Sigmoid colon (tissue), 7 donors: ENCODE results near the gene PCYT1A. TPM values are rescaled to one million over a fixed set of nuclear protein-coding genes. Genes with fewer than 3 reads are reported as not detected.

ENCODE experiments used
- DNase-seq: peaks from one replicate; pipeline ENCODE4 v3.0.0-alpha.2; 2019
- H3K27ac ChIP-seq, 4 donors: fragments of 200-600 bp; sonication (generic); one replicate each; pipeline ENCODE4 v1.5.1; 2016 to 2019; ENCODE audit warnings: mild to moderate bottlenecking in 1 of 4
- H3K27me3 ChIP-seq, 3 donors: fragments of 200-600 bp; sonication (generic); one replicate each; pipeline ENCODE4 v1.5.1; 2019; ENCODE audit warnings: mild to moderate bottlenecking in 1 of 3
- H3K36me3 ChIP-seq, 4 donors: fragments of 200-600 bp; sonication (generic); one replicate each; pipeline ENCODE4 v1.5.1; 2016 to 2019
- H3K4me1 ChIP-seq, 4 donors: fragments of 200-600 bp; sonication (generic); one replicate each; pipeline ENCODE4 v1.5.1; 2017 to 2019
- H3K4me3 ChIP-seq, 4 donors: fragments of 200-600 bp; sonication (generic); one replicate each; pipeline ENCODE4 v1.5.1; 2017 to 2019; ENCODE audit warnings: mild to moderate bottlenecking in 2 of 4, moderate library complexity in 1 of 4
- H3K9me3 ChIP-seq, 4 donors: fragments of 200-600 bp in 3 of 4; sonication (generic) in 3 of 4; one replicate each; pipeline versions ENCODE4 v1.5.1 to v1.6.1; 2013 to 2019
- EP300 ChIP-seq, 4 donors: sonication (generic); formaldehyde crosslinking; IDR thresholded peaks; one replicate each; pipeline ENCODE4 v1.6.1; 2017; ENCODE audit warnings: antibody characterized with exemption in 4 of 4
- POLR2A ChIP-seq, 2 donors: fragments of 450-650 bp; IDR thresholded peaks; one replicate each; pipeline ENCODE4 v1.6.1; 2016; ENCODE audit warnings: antibody characterized with exemption in 2 of 2, mild to moderate bottlenecking in 2 of 2, moderate library complexity in 2 of 2
- POLR2AphosphoS5 ChIP-seq, 4 donors: sonication (generic); formaldehyde crosslinking; IDR thresholded peaks; one replicate each; pipeline ENCODE4 v1.6.1; 2017; ENCODE audit warnings: antibody characterized with exemption in 4 of 4
- WGBS, 2 donors: extraction: QIAGEN DNeasy Blood & Tissue Kit; methylation state at CpG; one replicate each; pipeline ENCODE4 v1.1.7; 2013; 5-methylcytosine and 5-hydroxymethylcytosine counted together
- intact Hi-C: fragments of 100-400 bp; cut with DNase I; formaldehyde crosslinking; loops from one replicate; pipeline ENCODE4 v1.15.1; 2023
- polyA plus RNA-seq, 3 donors: library from polyadenylated mRNA; stranded (reverse); fragments of 200-250 nt; gene quantifications; one replicate each; pipeline ENCODE4 v1.2.3, GENCODE V29; 2013
- total RNA-seq, 4 donors: library from RNA; depleted of rRNA; stranded (reverse); fragments of >200 nt; gene quantifications; one replicate each; pipeline ENCODE4 v1.1.0, GENCODE V29; 2016
- TF ChIP-seq, protein P1 (sequence below), 4 experiments: fragments of 450-650 bp in 3 of 4; fragments of 200-600 bp in 1 of 4; IDR thresholded peaks; one replicate each; pipeline ENCODE4 v1.5.1; 2016 to 2019; ENCODE audit warnings: antibody characterized with exemption in 4 of 4, mild to moderate bottlenecking in 3 of 4, moderate library complexity in 2 of 4
- donor health status: healthy with polysubstance abuse.
- donor health status: Bipolar disorder and iron deficiency.
- donor health status: healthy.

PCYT1A gene
- total and polyA plus RNA-seq, 7 donors = 25.8 to 88.6 (median 61.4) TPM

DNA sequence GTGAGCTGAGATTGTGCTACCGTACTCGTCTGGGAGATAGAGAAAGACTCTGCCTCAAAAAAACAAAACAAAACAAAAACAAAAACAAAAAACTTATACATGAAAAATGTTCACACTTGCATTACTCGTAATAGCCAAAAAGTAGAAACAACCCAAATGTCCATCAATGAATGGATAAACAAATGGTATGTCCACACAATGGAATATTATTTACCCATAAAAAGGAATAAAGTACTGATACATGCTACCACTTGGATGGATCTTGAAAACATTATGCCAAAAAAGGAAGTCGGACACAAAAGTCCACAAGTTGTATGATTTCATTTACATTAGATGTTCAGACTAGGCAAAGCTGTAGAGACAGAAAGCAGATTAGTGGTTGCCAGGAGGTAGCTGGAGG lies 26.7 kb downstream of the PCYT1A start:
- H3K9me3 ChIP-seq = no peaks in the 10 kb centered on the region
- H3K4me3 ChIP-seq = no peak overlapping the region
- H3K4me1 ChIP-seq = no peaks in the 10 kb centered on the region
- peaks cover 0 to 59% (median 12%) of the 10 kb centered on the region in 4 donors for H3K36me3 ChIP-seq
- intact Hi-C loops = no loop called here
- no peak for DNase-seq
- H3K27ac ChIP-seq = no peak overlapping the region
- TF ChIP-seq, protein P1, sequence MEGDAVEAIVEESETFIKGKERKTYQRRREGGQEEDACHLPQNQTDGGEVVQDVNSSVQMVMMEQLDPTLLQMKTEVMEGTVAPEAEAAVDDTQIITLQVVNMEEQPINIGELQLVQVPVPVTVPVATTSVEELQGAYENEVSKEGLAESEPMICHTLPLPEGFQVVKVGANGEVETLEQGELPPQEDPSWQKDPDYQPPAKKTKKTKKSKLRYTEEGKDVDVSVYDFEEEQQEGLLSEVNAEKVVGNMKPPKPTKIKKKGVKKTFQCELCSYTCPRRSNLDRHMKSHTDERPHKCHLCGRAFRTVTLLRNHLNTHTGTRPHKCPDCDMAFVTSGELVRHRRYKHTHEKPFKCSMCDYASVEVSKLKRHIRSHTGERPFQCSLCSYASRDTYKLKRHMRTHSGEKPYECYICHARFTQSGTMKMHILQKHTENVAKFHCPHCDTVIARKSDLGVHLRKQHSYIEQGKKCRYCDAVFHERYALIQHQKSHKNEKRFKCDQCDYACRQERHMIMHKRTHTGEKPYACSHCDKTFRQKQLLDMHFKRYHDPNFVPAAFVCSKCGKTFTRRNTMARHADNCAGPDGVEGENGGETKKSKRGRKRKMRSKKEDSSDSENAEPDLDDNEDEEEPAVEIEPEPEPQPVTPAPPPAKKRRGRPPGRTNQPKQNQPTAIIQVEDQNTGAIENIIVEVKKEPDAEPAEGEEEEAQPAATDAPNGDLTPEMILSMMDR (IDR thresholded peaks at IDR 0.05) = no peak
- no peak for TF ChIP-seq EP300 (IDR thresholded peaks at IDR 0.05)
- no peak for TF ChIP-seq POLR2AphosphoS5 (IDR thresholded peaks at IDR 0.05)
- TF ChIP-seq POLR2A (IDR thresholded peaks at IDR 0.05) = no peak
- H3K27me3 ChIP-seq = no peaks in the 10 kb centered on the region
- WGBS, 2 donors = 98 to 99% methylated on average over 4 of the region's 4 CpGs

- intact Hi-C loops = no loop called here
- no peak overlapping the region for H3K27ac ChIP-seq
- WGBS, 2 donors = 33 to 82% methylated on average over 1 of the region's 1 CpG
- no peaks in the 10 kb centered on the region for H3K9me3 ChIP-seq
- H3K27me3 ChIP-seq = no peaks in the 10 kb centered on the region
- DNase-seq = no peak
- TF ChIP-seq EP300 (IDR thresholded peaks at IDR 0.05) = no peak
- TF ChIP-seq POLR2AphosphoS5 (IDR thresholded peaks at IDR 0.05) = no peak
- TF ChIP-seq, protein P1 (IDR thresholded peaks at IDR 0.05) = no peak
- no peak for TF ChIP-seq POLR2A (IDR thresholded peaks at IDR 0.05)
- H3K4me3 ChIP-seq = no peak overlapping the region
- no peaks in the 10 kb centered on the region for H3K4me1 ChIP-seq
- peaks cover 0 to 41% (median 11%) of the 10 kb centered on the region in 4 donors for H3K36me3 ChIP-seq
Observed at GRCh38 chr3:196255776-196256175, 31.8 kb downstream of the PCYT1A start.

DNA sequence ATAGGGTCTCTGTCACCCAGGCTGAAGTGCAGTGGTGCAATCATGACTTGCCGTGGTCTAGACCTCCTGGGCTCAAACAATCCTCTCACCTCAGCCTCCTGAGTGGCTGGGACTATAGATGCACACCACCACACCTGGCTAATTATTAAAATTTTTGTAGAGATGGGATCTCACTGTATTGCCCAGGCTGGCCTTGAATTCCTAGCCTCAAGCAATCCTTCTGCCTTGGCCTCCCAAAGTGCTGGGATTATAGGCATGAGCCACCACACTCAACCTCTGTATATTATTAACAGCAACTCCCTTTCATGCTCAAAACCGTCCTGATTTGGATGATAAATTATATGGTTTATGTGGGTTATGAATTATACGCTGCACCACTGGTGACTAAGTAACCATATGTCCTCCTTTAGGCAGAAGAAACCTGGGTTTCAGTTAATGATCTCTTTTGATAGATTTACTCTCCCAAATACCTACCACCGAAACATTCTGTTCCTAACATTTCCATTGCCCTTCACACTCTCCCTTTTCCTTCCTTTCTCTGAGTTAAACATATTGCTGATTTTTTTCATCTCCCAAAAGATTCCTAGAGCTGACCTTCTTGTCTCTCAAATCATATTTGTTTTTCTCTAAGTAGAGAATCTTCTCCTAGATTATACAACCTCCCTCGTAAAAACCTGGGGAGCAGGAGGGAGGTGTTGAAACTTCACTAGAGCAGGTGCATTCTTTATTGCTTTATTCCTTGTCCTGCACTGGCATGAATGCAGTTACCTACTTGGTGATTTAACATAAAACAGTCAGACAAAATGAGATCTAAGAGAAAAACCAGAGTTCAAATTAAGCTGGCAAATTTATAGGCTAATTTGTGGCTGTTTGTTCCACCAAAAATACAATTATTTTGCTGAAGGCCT lies 32.9 kb downstream of the PCYT1A start:
- no peak overlapping the region for H3K4me3 ChIP-seq

GRCh38 chr3:196251918-196252317 lies 35.6 kb downstream of the PCYT1A start:
- Histone ChIP-seq H3K9me3 (no peaks in the 10 kb centered on the region), H3K27me3 (no peaks in the 10 kb centered on the region), H3K4me3 (no peak overlapping the region), H3K4me1 (no peaks in the 10 kb centered on the region), H3K27ac (no peak overlapping the region), H3K36me3 (peaks cover 5 to 47% (median 20%) of the 10 kb centered on the region in 4 donors)
- WGBS, 2 donors = 91 to 94% methylated on average over 16 of the region's 16 CpGs
- intact Hi-C loops = no loop called here
- DNase-seq = no peak
- TF ChIP-seq POLR2AphosphoS5 (IDR thresholded peaks at IDR 0.05) = no peak
- TF ChIP-seq, protein P1 (IDR thresholded peaks at IDR 0.05) = no peak
- TF ChIP-seq POLR2A (IDR thresholded peaks at IDR 0.05) = no peak
- TF ChIP-seq EP300 (IDR thresholded peaks at IDR 0.05) = no peak

More for the DNA sequence above, 32.9 kb downstream of the PCYT1A start:
- no peaks in the 10 kb centered on the region for H3K9me3 ChIP-seq
- intact Hi-C loops = no loop called here
- no peaks in the 10 kb centered on the region for H3K27me3 ChIP-seq
- TF ChIP-seq POLR2AphosphoS5 (IDR thresholded peaks at IDR 0.05) (no peak), EP300 (IDR thresholded peaks at IDR 0.05) (no peak), POLR2A (IDR thresholded peaks at IDR 0.05) (no peak)
- TF ChIP-seq, protein P1 (IDR thresholded peaks at IDR 0.05) = no peak
- H3K36me3 ChIP-seq = peaks cover 0 to 37% (median 11%) of the 10 kb centered on the region in 4 donors
- no peak for DNase-seq
- no peaks in the 10 kb centered on the region for H3K4me1 ChIP-seq
- no peak overlapping the region for H3K27ac ChIP-seq
- WGBS, 2 donors = 22 to 58% methylated on average over 5 of the region's 5 CpGs
